ENCODE results near the gene SMG9.

The SMG9 gene

GRCh38 chr19:43715776-43716175, 39.0 kb downstream of the SMG9 start, which contains the start of gene IRGC:
Gene IRGC, plus strand, starts transcription at chr19:43716076. Its CDS starts 2,483 bp downstream, at chr19:43718559.
- Histone ChIP-seq H3K9me3 (ENCODE audit: control insufficient read depth, insufficient read depth, low read depth, low read length) (no peaks in the 10 kb centered on the region), H3K36me3 (ENCODE audit: control insufficient read depth in 2 of 2, insufficient read depth in 1 of 2, low read length in 2 of 2) (no peaks in the 10 kb centered on the region), H3K4me3 (ENCODE audit: low read depth, low read length) (no peak within 1 kb of the TSS), H3K4me1 (ENCODE audit: control insufficient read depth, insufficient read depth, low read length) (no peaks in the 10 kb centered on the region; the same call in 1 of the 2 replicates), H3K27ac (ENCODE audit: extremely low read depth, low read depth, low read length) (no peak within 1 kb of the TSS)
- TF ChIP-seq ZNF37A (tag by site-specific recombination; IDR thresholded peaks at IDR 0.05) (no peak), ZBTB7A (tag by site-specific recombination; IDR thresholded peaks at IDR 0.05; ENCODE audit: low read depth) (no peak), ZNF549 (tag by site-specific recombination; IDR thresholded peaks at IDR 0.05) (no peak), ZNF555 (tag by site-specific recombination; conservative IDR thresholded peaks at IDR 0.05) (no peak), ZNF530 (tag by site-specific recombination; IDR thresholded peaks at IDR 0.05; ENCODE audit: low read depth) (no peak), HOXD13 (CRISPR knock-in tag; IDR thresholded peaks at IDR 0.05; ENCODE audit: borderline replicate concordance) (no peak), RBAK (tag by site-specific recombination; IDR thresholded peaks at IDR 0.05) (no peak), ZBTB20 (tag by site-specific recombination; IDR thresholded peaks at IDR 0.05) (no peak), ZNF266 (tag by site-specific recombination; IDR thresholded peaks at IDR 0.05; ENCODE audit: low read depth) (no peak), ZNF16 (tag by site-specific recombination; IDR thresholded peaks at IDR 0.05; ENCODE audit: low read depth) (no peak), KLF9 (tag by site-specific recombination; IDR thresholded peaks at IDR 0.05; ENCODE audit: low read depth) (no peak), ZNF133 (tag by site-specific recombination; IDR thresholded peaks at IDR 0.05) (no peak), ZNF146 (tag by site-specific recombination; IDR thresholded peaks at IDR 0.05) (no peak), TSHZ1 (tag by site-specific recombination; IDR thresholded peaks at IDR 0.05; ENCODE audit: borderline replicate concordance) (no peak), ZNF404 (tag by site-specific recombination; IDR thresholded peaks at IDR 0.05) (no peak), ZNF677 (tag by site-specific recombination; IDR thresholded peaks at IDR 0.05) (no peak), ZNF292 (tag by site-specific recombination; IDR thresholded peaks at IDR 0.05; ENCODE audit: borderline replicate concordance, low read depth) (no peak), ATF2 (tag by site-specific recombination; IDR thresholded peaks at IDR 0.05; ENCODE audit: low read depth) (no peak), ZSCAN30 (tag by site-specific recombination; IDR thresholded peaks at IDR 0.05) (no peak), ZNF544 (tag by site-specific recombination; IDR thresholded peaks at IDR 0.05) (no peak)
- POLR2A ChIA-PET: interaction anchor here (1.4 kb wide), 1 partner anchor 47 kb away, joined by 4 read pairs; no protein-coding TSS in a partner anchor
- CTCF ChIA-PET: interaction anchor here (1.0 to 1.7 kb wide), 6 partner anchors 13 to 69 kb away, joined by 3 to 6 read pairs (median 4); no protein-coding TSS in a partner anchor

- POLR2A ChIA-PET: interaction anchor here (0.6 to 0.7 kb wide), 2 partner anchors 12 to 452 kb away, joined by 3 to 4 read pairs; partner anchors contain the start of gene ZNF226
- Histone ChIP-seq H3K4me1 (ENCODE audit: control insufficient read depth, insufficient read depth, low read length) (no peaks in the 10 kb centered on the region; the same call in 1 of the 2 replicates), H3K36me3 (ENCODE audit: control insufficient read depth in 2 of 2, insufficient read depth in 1 of 2, low read length in 2 of 2) (no peaks in the 10 kb centered on the region), H3K4me3 (ENCODE audit: low read depth, low read length) (no peak overlapping the region), H3K9me3 (ENCODE audit: control insufficient read depth, insufficient read depth, low read depth, low read length) (peaks cover 4% of the 10 kb centered on the region), H3K27ac (ENCODE audit: extremely low read depth, low read depth, low read length) (no peak overlapping the region)
- CTCF ChIA-PET: interaction anchor here (0.7 to 1.2 kb wide), 5 partner anchors 8 to 40 kb away, joined by 3 to 8 read pairs (median 3); no protein-coding TSS in a partner anchor
- TF ChIP-seq MEIS1 (CRISPR knock-in tag; IDR thresholded peaks at IDR 0.05; ENCODE audit: borderline replicate concordance): no peak
- no peak for TF ChIP-seq ZNF48 (tag by site-specific recombination; IDR thresholded peaks at IDR 0.05)
Observed at GRCh38 chr19:43713208-43713607, 41.6 kb downstream of the SMG9 start.
